Measurements from ENCODE around the gene TMEM200B. TPM values are rescaled to one million over a fixed set of nuclear protein-coding genes. Genes with fewer than 3 reads are reported as not detected.
"Not testable (repeated sequence)": the region's sequence is repeated elsewhere in the genome, so short reads cannot be mapped to it uniquely, and the experiment has no call there.

Gene TMEM200B
- total and polyA plus RNA-seq, 2 experiments from 2014 or later, result 5.1 to 20.4 TPM

- WGBS, 2 experiments (ENCODE audit: low coverage in 1 of 2, low lambda C conversion rate in 2 of 2, missing lambda C conversion rate in 2 of 2), result 31 to 41% methylated on average over 4 of the region's 4 CpGs
- no peaks in the 10 kb centered on the region for H3K36me3 ChIP-seq (ENCODE audit: low read depth)
- H3K9ac ChIP-seq, result no peak overlapping the region
- no peak overlapping the region for H3K4me3 ChIP-seq
- in situ Hi-C loops (cut with MboI), result no loop called here
- no peak for TF ChIP-seq EZH2 (IDR thresholded peaks at IDR 0.05; ENCODE audit: insufficient read depth, poor library complexity, severe bottlenecking)
- TF ChIP-seq EZH2phosphoT487 (IDR thresholded peaks at IDR 0.05; ENCODE audit: insufficient read depth, low read depth), result no peak
- no peaks in the 10 kb centered on the region for H3K9me2 ChIP-seq (ENCODE audit: insufficient read depth)
- H3K4me2 ChIP-seq (ENCODE audit: unreplicated experiment), result no peak overlapping the region
- no peak for DNase-seq
- H3K79me2 ChIP-seq (ENCODE audit: insufficient read depth), result no peaks in the 10 kb centered on the region
- no peaks in the 10 kb centered on the region for H3K27me3 ChIP-seq (replicated peaks; ENCODE audit: insufficient read depth)
- no peak overlapping the region for H2AFZ ChIP-seq
- no peaks in the 10 kb centered on the region for H3F3A ChIP-seq (ENCODE audit: insufficient read depth)
- no peaks in the 10 kb centered on the region for H4K20me1 ChIP-seq (ENCODE audit: insufficient read depth)
- H3K4me1 ChIP-seq (ENCODE audit: insufficient read depth), result no peaks in the 10 kb centered on the region
- H3K9me3 ChIP-seq (ENCODE audit: low read depth), result no peaks in the 10 kb centered on the region
- no peak overlapping the region for H3K27ac ChIP-seq
Measured at GRCh38 chr1:29096231-29096886, 27.3 kb downstream of the TMEM200B start.

- Histone ChIP-seq H3K27ac (no peak overlapping the region), H3K27me3 (replicated peaks; ENCODE audit: insufficient read depth) (no peaks in the 10 kb centered on the region), H3K36me3 (ENCODE audit: low read depth) (no peaks in the 10 kb centered on the region), H3K4me3 (no peak overlapping the region), H3K4me1 (ENCODE audit: insufficient read depth) (no peaks in the 10 kb centered on the region), H3K4me2 (ENCODE audit: unreplicated experiment) (no peak overlapping the region), H3K9me2 (ENCODE audit: insufficient read depth) (no peaks in the 10 kb centered on the region), H3K9me3 (ENCODE audit: low read depth) (no peaks in the 10 kb centered on the region), H3F3A (ENCODE audit: insufficient read depth) (no peaks in the 10 kb centered on the region), H3K79me2 (ENCODE audit: insufficient read depth) (no peaks in the 10 kb centered on the region), H2AFZ (no peak overlapping the region), H4K20me1 (ENCODE audit: insufficient read depth) (no peaks in the 10 kb centered on the region), H3K9ac (no peak overlapping the region)
- WGBS, 2 experiments (ENCODE audit: low coverage in 1 of 2, low lambda C conversion rate in 2 of 2, missing lambda C conversion rate in 2 of 2), result 59 to 79% methylated on average over 1 of the region's 1 CpG
- in situ Hi-C loops (cut with MboI), result no loop called here
- TF ChIP-seq EZH2 (IDR thresholded peaks at IDR 0.05; ENCODE audit: insufficient read depth, poor library complexity, severe bottlenecking), result no peak
- no peak for TF ChIP-seq EZH2phosphoT487 (IDR thresholded peaks at IDR 0.05; ENCODE audit: insufficient read depth, low read depth)
- no peak for DNase-seq
Measured at GRCh38 chr1:29094954-29095353, 28.7 kb downstream of the TMEM200B start.

GRCh38 chr1:29094433-29094832, 29.3 kb downstream of the TMEM200B start:
- in situ Hi-C loops (cut with MboI), result no loop called here
- H3K36me3 ChIP-seq (ENCODE audit: low read depth), result no peaks in the 10 kb centered on the region
- H4K20me1 ChIP-seq (ENCODE audit: insufficient read depth), result no peaks in the 10 kb centered on the region
- no peaks in the 10 kb centered on the region for H3K79me2 ChIP-seq (ENCODE audit: insufficient read depth)
- no peaks in the 10 kb centered on the region for H3K4me1 ChIP-seq (ENCODE audit: insufficient read depth)
- no peaks in the 10 kb centered on the region for H3K27me3 ChIP-seq (replicated peaks; ENCODE audit: insufficient read depth)
- no peak overlapping the region for H3K4me2 ChIP-seq (ENCODE audit: unreplicated experiment)
- H3K27ac ChIP-seq, result no peak overlapping the region
- H3K9me2 ChIP-seq (ENCODE audit: insufficient read depth), result no peaks in the 10 kb centered on the region
- no peaks in the 10 kb centered on the region for H3F3A ChIP-seq (ENCODE audit: insufficient read depth)
- no peak for DNase-seq
- no peaks in the 10 kb centered on the region for H3K9me3 ChIP-seq (ENCODE audit: low read depth)
- no peak overlapping the region for H3K9ac ChIP-seq
- H3K4me3 ChIP-seq, result no peak overlapping the region
- no peak for TF ChIP-seq EZH2 (IDR thresholded peaks at IDR 0.05; ENCODE audit: insufficient read depth, poor library complexity, severe bottlenecking)
- TF ChIP-seq EZH2phosphoT487 (IDR thresholded peaks at IDR 0.05; ENCODE audit: insufficient read depth, low read depth), result no peak
- no peak overlapping the region for H2AFZ ChIP-seq
- WGBS, 2 experiments (ENCODE audit: low coverage in 1 of 2, low lambda C conversion rate in 2 of 2, missing lambda C conversion rate in 2 of 2), result 81 to 88% methylated on average over 3 of the region's 3 CpGs

GRCh38 chr1:29092704-29093103, 31.0 kb downstream of the TMEM200B start:
- H3F3A ChIP-seq (ENCODE audit: insufficient read depth); in situ Hi-C loops (cut with MboI); DNase-seq; H3K79me2 ChIP-seq (ENCODE audit: insufficient read depth); H3K9me3 ChIP-seq (ENCODE audit: low read depth); H4K20me1 ChIP-seq (ENCODE audit: insufficient read depth); H2AFZ ChIP-seq; H3K36me3 ChIP-seq (ENCODE audit: low read depth); H3K9ac ChIP-seq; H3K4me3 ChIP-seq; H3K27ac ChIP-seq; H3K4me1 ChIP-seq (ENCODE audit: insufficient read depth); H3K4me2 ChIP-seq (ENCODE audit: unreplicated experiment); H3K27me3 ChIP-seq (replicated peaks; ENCODE audit: insufficient read depth); H3K9me2 ChIP-seq (ENCODE audit: insufficient read depth): not testable (repeated sequence)
- 52 to 59% methylated on average over 5 of the region's 5 CpGs for WGBS, 2 experiments (ENCODE audit: low coverage in 1 of 2, low lambda C conversion rate in 2 of 2, missing lambda C conversion rate in 2 of 2)
